ENCODE measurements around the gene TMEM151A. TPM values are rescaled to one million over a fixed set of nuclear protein-coding genes. Genes with fewer than 3 reads are reported as not detected.

The TMEM151A gene
- total RNA-seq, 2 donors from 2014 or later: 0.37 to 0.47 TPM

Other genes with a start within 250 kb of the TMEM151A start
- gene GAL3ST3, start 242.7 kb upstream of the TMEM151A start, total RNA-seq: not detected
- gene SF3B2, start 239.5 kb upstream of the TMEM151A start, total RNA-seq: 100 to 1,000 TPM; 139 to 196 TPM
- 10 to 100 TPM; 10.1 to 20.9 TPM for gene PACS1, start 221.6 kb upstream of the TMEM151A start, total RNA-seq
- 10 to 100 TPM; 19.9 to 35.7 TPM for gene KLC2, start 34.2 kb upstream of the TMEM151A start, total RNA-seq
- gene RAB1B, start 23.3 kb upstream of the TMEM151A start, total RNA-seq: 100 to 1,000 TPM; 212 to 243 TPM
- under 1 TPM; 0.58 to 0.67 TPM for gene CNIH2, start 13.7 kb upstream of the TMEM151A start, total RNA-seq
- gene YIF1A, start 2.8 kb upstream of the TMEM151A start, total RNA-seq: 100 to 1,000 TPM in 1 of 2 donors, 10 to 100 TPM in 1; 87.4 to 159 TPM
- 1 to 10 TPM; 4.9 to 8.8 TPM for gene CD248, start 25.1 kb downstream of the TMEM151A start, total RNA-seq
- 10 to 100 TPM; 11.6 to 20.0 TPM for gene RIN1, start 44.5 kb downstream of the TMEM151A start, total RNA-seq
- gene BRMS1, start 53.2 kb downstream of the TMEM151A start, total RNA-seq: 10 to 100 TPM; 31.1 to 64.6 TPM
- 10 to 100 TPM; 14.2 to 20.2 TPM for gene B4GAT1, start 55.7 kb downstream of the TMEM151A start, total RNA-seq
- gene SLC29A2, start 79.9 kb downstream of the TMEM151A start, total RNA-seq: 10 to 100 TPM; 20.2 to 28.3 TPM
- under 1 TPM; 0.17 to 0.37 TPM for gene NPAS4, start 129.1 kb downstream of the TMEM151A start, total RNA-seq
- gene MRPL11, start 147.0 kb downstream of the TMEM151A start, total RNA-seq: 100 to 1,000 TPM in 1 of 2 donors, 10 to 100 TPM in 1; 55.6 to 122 TPM
- 1 to 10 TPM; 3.8 to 3.9 TPM for gene PELI3, start 175.0 kb downstream of the TMEM151A start, total RNA-seq
- 100 to 1,000 TPM in 1 of 2 donors, 10 to 100 TPM in 1; 70.3 to 124 TPM for gene DPP3, start 188.5 kb downstream of the TMEM151A start, total RNA-seq
- gene BBS1, start 218.7 kb downstream of the TMEM151A start, total RNA-seq: 10 to 100 TPM; 16.8 to 25.8 TPM

Data from colonic mucosa (tissue), 2 donors.